Measurements from ENCODE around the gene LGR4.
"Not testable (repeated sequence)": the region's sequence is repeated elsewhere in the genome, so short reads cannot be mapped to it uniquely, and the experiment has no call there.

LGR4 gene

DNA sequence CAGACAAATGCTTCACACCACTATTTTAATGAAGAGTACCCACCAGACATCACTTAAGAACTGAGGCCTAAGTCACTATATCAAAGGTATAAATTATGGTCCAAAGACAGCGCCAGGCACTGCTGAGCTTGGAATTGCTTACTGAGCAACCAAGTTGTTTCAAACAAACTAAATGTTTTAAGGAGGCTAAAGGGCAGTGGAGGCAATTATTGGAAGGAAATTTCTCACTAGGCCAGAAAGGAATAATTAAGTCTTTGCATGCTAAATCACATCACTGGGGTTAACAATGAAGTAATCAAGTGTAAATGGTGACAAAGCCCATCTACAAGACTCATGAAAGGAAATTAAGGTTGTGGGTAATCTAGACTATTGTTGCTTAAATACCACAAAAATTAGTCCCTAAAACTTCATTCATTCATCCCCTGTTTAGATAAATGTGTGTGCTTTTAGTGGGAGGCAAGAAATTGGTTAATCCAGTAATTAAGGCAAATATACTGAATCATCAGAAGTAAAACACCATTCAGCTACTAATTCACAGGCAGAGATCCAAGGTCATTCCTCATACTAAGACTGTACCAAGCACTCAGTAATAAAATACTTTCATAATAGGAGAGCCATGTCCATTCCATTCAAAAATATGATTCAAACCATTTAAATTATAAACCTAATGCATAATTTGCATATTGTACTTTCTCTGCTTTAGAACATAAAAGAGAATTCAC is 21.2 kb downstream of the LGR4 start:
- H3K4me3 ChIP-seq (ENCODE audit: low read depth, low read length) = no peak overlapping the region
- TF ChIP-seq CTCF (IDR thresholded peaks at IDR 0.05; ENCODE audit: control insufficient read depth, extremely low read depth, insufficient read depth) = no peak
- no peak for DNase-seq (ENCODE audit: low read depth)

GRCh38 chr11:27448184-27448540 is 24.4 kb downstream of the LGR4 start:
- not testable (repeated sequence) for DNase-seq (ENCODE audit: low read depth); H3K4me3 ChIP-seq (ENCODE audit: low read depth, low read length)

GRCh38 chr11:27447288-27448183 is 25.1 kb downstream of the LGR4 start:
- TF ChIP-seq CTCF (IDR thresholded peaks at IDR 0.05; ENCODE audit: control insufficient read depth, extremely low read depth, insufficient read depth) = no peak
- no peak for DNase-seq (ENCODE audit: low read depth)

GRCh38 chr11:27445625-27446024 is 27.0 kb downstream of the LGR4 start:
- TF ChIP-seq CTCF (IDR thresholded peaks at IDR 0.05; ENCODE audit: control insufficient read depth, extremely low read depth, insufficient read depth) = no peak
- H3K4me3 ChIP-seq (ENCODE audit: low read depth, low read length) = no peak overlapping the region

More at GRCh38 chr11:27447288-27448183, 25.1 kb downstream of the LGR4 start:
- no peak overlapping the region for H3K4me3 ChIP-seq (ENCODE audit: low read depth, low read length)

GRCh38 chr11:27444801-27445215 is 27.8 kb downstream of the LGR4 start:
- TF ChIP-seq CTCF (IDR thresholded peaks at IDR 0.05; ENCODE audit: control insufficient read depth, extremely low read depth, insufficient read depth) = no peak
- DNase-seq (ENCODE audit: low read depth) = no peak
- H3K4me3 ChIP-seq (ENCODE audit: low read depth, low read length) = no peak overlapping the region

More at GRCh38 chr11:27445625-27446024, 27.0 kb downstream of the LGR4 start:
- no peak for DNase-seq (ENCODE audit: low read depth)

GRCh38 chr11:27443746-27444507 is 28.7 kb downstream of the LGR4 start:
- no peak overlapping the region for H3K4me3 ChIP-seq (ENCODE audit: low read depth, low read length)
- no peak for DNase-seq (ENCODE audit: low read depth)
- TF ChIP-seq CTCF (IDR thresholded peaks at IDR 0.05; ENCODE audit: control insufficient read depth, extremely low read depth, insufficient read depth) = no peak

GRCh38 chr11:27443227-27443626 is 29.4 kb downstream of the LGR4 start:
- DNase-seq (ENCODE audit: low read depth) = no peak
- H3K4me3 ChIP-seq (ENCODE audit: low read depth, low read length) = no peak overlapping the region
- no peak for TF ChIP-seq CTCF (IDR thresholded peaks at IDR 0.05; ENCODE audit: control insufficient read depth, extremely low read depth, insufficient read depth)

All from LNCaP clone FGC (cell line).